HCT116 (cell line): ENCODE results near the gene USP16. TPM values are rescaled to one million over a fixed set of nuclear protein-coding genes. Genes with fewer than 3 reads are reported as not detected.

Experiments used
- ATAC-seq: fragments of 200-7000 bp; cut with Tn5 transposase; 2 replicates; pipeline ENCODE4 v1.9.1; 2020; ENCODE audit warnings: mild to moderate bottlenecking, moderate library complexity
- BruUV-seq: library from RNA; stranded (reverse); fragments of 400-500 nt; replicated peaks from 2 replicates; lab custom pipeline; 2021; lab: Mats Ljungman, UMichigan
- CTCF ChIA-PET: fragments of 300-600 bp; sonication (Branson Sonifier 250); formaldehyde crosslinking; loops from one replicate; lab custom pipeline; 2021; ENCODE audit warnings: antibody characterized with exemption; lab: Charles Lee
- POLR2A ChIA-PET: fragments of 300-600, 350-600 bp; sonication (Branson Sonifier 250); formaldehyde crosslinking; loops from one replicate; lab custom pipeline; 2021; ENCODE audit warnings: antibody characterized with exemption; lab: Charles Lee
- RAD21 ChIA-PET, 2 experiments: fragments of 300-600 bp; sonication (Branson Sonifier 250); formaldehyde crosslinking; loops; one replicate each; lab custom pipeline; 2023; ENCODE audit warnings: low total read pairs in 2 of 2; ENCODE audit not compliant: uncharacterized antibody in 2 of 2, unreplicated experiment in 2 of 2, low non-redundant PET in 1 of 2; lab: Charles Lee
- DNase-seq: peaks from one replicate; pipeline ENCODE4 v3.0.0-alpha.2; 2010; ENCODE audit warnings: low read depth, low spot score
- H2AFZ ChIP-seq: fragments of 200-600 bp; shearing (Covaris generic), sonication (generic); 2 replicates; pipeline ENCODE4 v1.6.1; 2017; ENCODE audit warnings: low read depth, mixed run types, mixed read lengths, antibody characterized with exemption, low read length; ENCODE audit not compliant: poor library complexity, severe bottlenecking
- H3K27ac ChIP-seq: 2 replicates; pipeline ENCODE4 v1.5.1; 2012; ENCODE audit warnings: low read depth, low read length
- H3K27me3 ChIP-seq: fragments of 200-600 bp; sonication (generic); 2 replicates; pipeline ENCODE4 v1.6.1; 2016; ENCODE audit warnings: mixed run types, low read length, mixed read lengths; ENCODE audit not compliant: insufficient read depth
- H3K36me3 ChIP-seq, 2 experiments: fragments of 200-500 bp in 1 of 2; fragments of 200-600 bp in 1 of 2; sonication (Bioruptor generic) in 1 of 2; sonication (generic) in 1 of 2; 2 replicates each; pipeline versions ENCODE4 v1.5.1 to v1.6.1; 2014 to 2016; ENCODE audit warnings: low read length in 2 of 2, inconsistent platforms in 1 of 2, mixed read lengths in 1 of 2, mixed run types in 1 of 2; ENCODE audit not compliant: insufficient read depth in 2 of 2, control insufficient read depth in 1 of 2
- H3K4me1 ChIP-seq, 2 experiments: fragments of 200-600 bp in 1 of 2; sonication (generic) in 1 of 2; 2 replicates each; pipeline versions ENCODE4 v1.5.1 to v1.6.1; 2012 to 2017; ENCODE audit warnings: low read length in 2 of 2, inconsistent platforms in 1 of 2, mild to moderate bottlenecking in 1 of 2, mixed read lengths in 1 of 2, mixed run types in 1 of 2, moderate library complexity in 1 of 2; ENCODE audit not compliant: insufficient read depth in 2 of 2, control insufficient read depth in 1 of 2
- H3K4me2 ChIP-seq: fragments of 200-600 bp; sonication (generic); 2 replicates; pipeline ENCODE4 v1.6.1; 2017; ENCODE audit warnings: mixed run types, low read length, mixed read lengths
- H3K4me3 ChIP-seq, 2 experiments: fragments of 200-600 bp in 1 of 2; sonication (generic) in 1 of 2; replicated peaks in 1 of 2; 2 replicates each; pipeline ENCODE4 v1.5.1; 2011 to 2016; ENCODE audit warnings: low read length in 2 of 2, control low read depth in 1 of 2, low read depth in 1 of 2, mild to moderate bottlenecking in 1 of 2, mixed read lengths in 1 of 2, mixed run types in 1 of 2
- H3K79me2 ChIP-seq: fragments of 200-600 bp; sonication (generic); 2 replicates; pipeline ENCODE4 v1.6.1; 2017; ENCODE audit warnings: mild to moderate bottlenecking, mixed run types, low read length, moderate library complexity, mixed read lengths; ENCODE audit not compliant: insufficient read depth
- H3K9ac ChIP-seq: fragments of 200-600 bp; sonication (generic); 2 replicates; pipeline ENCODE4 v1.6.1; 2016; ENCODE audit warnings: low read length, mixed read lengths
- H3K9me2 ChIP-seq: fragments of 200-600 bp; sonication (generic), shearing (Covaris generic); 2 replicates; pipeline ENCODE4 v1.6.1; 2017; ENCODE audit warnings: mixed run types, mild to moderate bottlenecking, moderate library complexity; ENCODE audit not compliant: insufficient read depth
- H3K9me3 ChIP-seq, 2 experiments: fragments of 200-500 bp in 1 of 2; fragments of 200-600 bp in 1 of 2; sonication (Bioruptor generic) in 1 of 2; sonication (generic) in 1 of 2; 2 replicates each; pipeline ENCODE4 v1.6.1; 2014 to 2017; ENCODE audit warnings: low read length in 2 of 2, mixed read lengths in 2 of 2, inconsistent platforms in 1 of 2, low read depth in 1 of 2, mild to moderate bottlenecking in 1 of 2, mixed run types in 1 of 2, moderate library complexity in 1 of 2; ENCODE audit not compliant: control insufficient read depth in 1 of 2, insufficient read depth in 1 of 2
- H4K20me1 ChIP-seq: fragments of 200-600 bp; sonication (generic), shearing (Covaris generic); 2 replicates; pipeline ENCODE4 v1.6.1; 2017; ENCODE audit warnings: mixed run types, mild to moderate bottlenecking, moderate library complexity; ENCODE audit not compliant: insufficient read depth
- CBX3 ChIP-seq: IDR thresholded peaks from 2 replicates; pipeline ENCODE4 v1.6.1; 2012; ENCODE audit warnings: low read depth
- CEBPB ChIP-seq: IDR thresholded peaks from 2 replicates; pipeline ENCODE4 v1.6.1; 2012; ENCODE audit warnings: low read depth
- CTCF ChIP-seq, 3 experiments: fragments of 200-600 bp in 1 of 3; sonication (generic) in 1 of 3; IDR thresholded peaks in 2 of 3; conservative IDR thresholded peaks in 1 of 3; 2 replicates each; pipeline ENCODE4 v1.5.1; 2012 to 2017; ENCODE audit warnings: low read depth in 2 of 3, low read length in 2 of 3, antibody characterized with exemption in 1 of 3, borderline replicate concordance in 1 of 3, control low read depth in 1 of 3, mild to moderate bottlenecking in 1 of 3, mixed read lengths in 1 of 3, mixed run types in 1 of 3, moderate library complexity in 1 of 3; ENCODE audit not compliant: insufficient read depth in 1 of 3
- EGR1 ChIP-seq: IDR thresholded peaks from 2 replicates; pipeline ENCODE4 v1.6.1; 2012; ENCODE audit warnings: low read depth
- ELF1 ChIP-seq: IDR thresholded peaks from 2 replicates; pipeline ENCODE4 v1.6.1; 2012; ENCODE audit warnings: low read depth, borderline replicate concordance
- EZH2phosphoT487 ChIP-seq: fragments of 200-600 bp; IDR thresholded peaks from 2 replicates; pipeline ENCODE4 v1.6.1; 2018; ENCODE audit warnings: antibody characterized with exemption, borderline replicate concordance
- FOSL1 ChIP-seq: IDR thresholded peaks from 2 replicates; pipeline ENCODE4 v1.6.1; 2012; ENCODE audit warnings: low read depth
- JUND ChIP-seq: IDR thresholded peaks from 2 replicates; pipeline ENCODE4 v1.6.1; 2012
- MAX ChIP-seq: IDR thresholded peaks from 2 replicates; pipeline ENCODE4 v1.6.1; 2012
- POLR2AphosphoS5 ChIP-seq: IDR thresholded peaks from 2 replicates; pipeline ENCODE4 v1.6.1; 2011; ENCODE audit warnings: mild to moderate bottlenecking, low read depth, low read length, moderate library complexity
- SIN3A ChIP-seq: IDR thresholded peaks from 2 replicates; pipeline ENCODE4 v1.6.1; 2012; ENCODE audit warnings: low read depth
- SP1 ChIP-seq: IDR thresholded peaks from 2 replicates; pipeline ENCODE4 v1.6.1; 2012; ENCODE audit warnings: low read depth
- SRF ChIP-seq: IDR thresholded peaks from 2 replicates; pipeline ENCODE4 v1.6.1; 2012; ENCODE audit warnings: low read depth
- TCF7L2 ChIP-seq: IDR thresholded peaks from 2 replicates; pipeline ENCODE4 v1.7.0; 2011; ENCODE audit warnings: borderline replicate concordance, inconsistent platforms; ENCODE audit not compliant: insufficient read depth, insufficient read length; ENCODE audit errors: extremely low read depth
- YY1 ChIP-seq: IDR thresholded peaks from 2 replicates; pipeline ENCODE4 v1.6.1; 2011; ENCODE audit warnings: low read length, low read depth, moderate library complexity, mild to moderate bottlenecking; ENCODE audit not compliant: insufficient replicate concordance; ENCODE audit errors: extremely low read depth
- ZFX ChIP-seq: fragments of 450-650 bp; IDR thresholded peaks from 2 replicates; pipeline ENCODE4 v1.6.1; 2017
- ZNF274 ChIP-seq: fragments of 200-500 bp; sonication (Bioruptor generic); IDR thresholded peaks from 2 replicates; pipeline ENCODE4 v1.6.1; 2014; ENCODE audit warnings: mild to moderate bottlenecking, low read depth, low read length, inconsistent platforms
- intact Hi-C: fragments of 100-400 bp; cut with micrococcal nuclease; formaldehyde crosslinking; loops from 2 replicates; pipeline ENCODE4 v1.10.0; 2022
- total RNA-seq: library from RNA; stranded (reverse); gene quantifications from one replicate; pipeline ENCODE4 v1.2.1, GENCODE V29; 2021; ENCODE audit not compliant: unreplicated experiment

The USP16 gene
- total RNA-seq, 1 experiment from 2014 or later: 35.9 TPM

GRCh38 chr21:29092102-29092959 lies 67.9 kb downstream of the USP16 start:
- BruUV-seq: no TSS peak
- Histone ChIP-seq H3K27ac (no peak overlapping the region), H3K9me3 (no peaks in the 10 kb centered on the region), H3K4me3 (no peak overlapping the region), H3K4me1 (peaks cover 2 to 9% of the 10 kb centered on the region in 2 experiments; a peak in 3 of 4 replicates), H3K9me2 (no peaks in the 10 kb centered on the region), H3K36me3 (no peaks in the 10 kb centered on the region), H4K20me1 (no peaks in the 10 kb centered on the region), H3K79me2 (no peaks in the 10 kb centered on the region), H2AFZ (no peak overlapping the region), H3K4me2 (no peak overlapping the region), H3K9ac (no peak overlapping the region), H3K27me3 (no peaks in the 10 kb centered on the region)
- ChIA-PET POLR2A (no interaction called here), RAD21 (interaction anchor here in 1 of 2 experiments (0.8 to 1.3 kb wide), 2 partner anchors 280 to 284 kb away, joined by 3 read pairs; no protein-coding TSS in a partner anchor), CTCF (interaction anchor here (1.0 to 2.7 kb wide), 3 partner anchors 256 to 284 kb away, joined by 5 to 34 read pairs (median 6); no protein-coding TSS in a partner anchor)
- intact Hi-C loops: loop anchor here (5.0 to 10.0 kb wide), 3 partner anchors 70 to 760 kb away; no protein-coding TSS in a partner anchor
- DNase-seq (no peak), ATAC-seq (no peak)
- no peak for TF ChIP-seq FOSL1
- TF ChIP-seq SRF: no peak

GRCh38 chr21:29096218-29097015 lies 71.9 kb downstream of the USP16 start:
- H3K9me3 ChIP-seq: no peaks in the 10 kb centered on the region
- H3K4me1 ChIP-seq: no peaks in the 10 kb centered on the region
- H3K4me2 ChIP-seq: no peak overlapping the region
- H4K20me1 ChIP-seq: no peaks in the 10 kb centered on the region
- H3K4me3 ChIP-seq: no peak overlapping the region
- intact Hi-C loops: loop anchor here (10.0 kb wide), 1 partner anchor 248 kb away; no protein-coding TSS in a partner anchor
- DNase-seq: no peak
- no peak overlapping the region for H3K9ac ChIP-seq
- ChIA-PET RAD21 (no interaction called here), CTCF (interaction anchor here (1.2 kb wide), 1 partner anchor 280 kb away, joined by 4 read pairs; no protein-coding TSS in a partner anchor), POLR2A (no interaction called here)
- H3K27me3 ChIP-seq: no peaks in the 10 kb centered on the region
- BruUV-seq: no TSS peak
- no peak overlapping the region for H2AFZ ChIP-seq
- H3K36me3 ChIP-seq: no peaks in the 10 kb centered on the region
- no peaks in the 10 kb centered on the region for H3K79me2 ChIP-seq
- no peak overlapping the region for H3K27ac ChIP-seq
- H3K9me2 ChIP-seq: no peaks in the 10 kb centered on the region
- ATAC-seq: no peak
- no peak for TF ChIP-seq EGR1
- no peak for TF ChIP-seq ZNF274
- TF ChIP-seq TCF7L2: no peak
- TF ChIP-seq EZH2phosphoT487: no peak
- TF ChIP-seq ZFX: no peak
- no peak for TF ChIP-seq FOSL1
- no peak for TF ChIP-seq POLR2AphosphoS5
- no peak for TF ChIP-seq ELF1
- TF ChIP-seq JUND: no peak
- no peak for TF ChIP-seq CTCF (IDR thresholded peaks at IDR 0.05 in 2 of 3, conservative IDR thresholded peaks at IDR 0.05 in 1 of 3; ENCODE audit: borderline replicate concordance in 1 of 3, insufficient read depth in 1 of 3, low read depth in 2 of 3, low read length in 2 of 3)
- no peak for TF ChIP-seq YY1
- no peak for TF ChIP-seq SP1
- TF ChIP-seq SIN3A: no peak
- TF ChIP-seq CBX3: no peak
- TF ChIP-seq MAX: no peak
- no peak for TF ChIP-seq CEBPB
